GF-D8 (cell line): ENCODE data around the gene TRIM38.
"Not testable (repeated sequence)": the region's sequence is repeated elsewhere in the genome, so short reads cannot be mapped to it uniquely, and the experiment has no call there.

Experiments
- DNase-seq: peaks from one replicate; lab custom pipeline; 2025; lab: John Stamatoyannopoulos, UW

Gene TRIM38

DNA sequence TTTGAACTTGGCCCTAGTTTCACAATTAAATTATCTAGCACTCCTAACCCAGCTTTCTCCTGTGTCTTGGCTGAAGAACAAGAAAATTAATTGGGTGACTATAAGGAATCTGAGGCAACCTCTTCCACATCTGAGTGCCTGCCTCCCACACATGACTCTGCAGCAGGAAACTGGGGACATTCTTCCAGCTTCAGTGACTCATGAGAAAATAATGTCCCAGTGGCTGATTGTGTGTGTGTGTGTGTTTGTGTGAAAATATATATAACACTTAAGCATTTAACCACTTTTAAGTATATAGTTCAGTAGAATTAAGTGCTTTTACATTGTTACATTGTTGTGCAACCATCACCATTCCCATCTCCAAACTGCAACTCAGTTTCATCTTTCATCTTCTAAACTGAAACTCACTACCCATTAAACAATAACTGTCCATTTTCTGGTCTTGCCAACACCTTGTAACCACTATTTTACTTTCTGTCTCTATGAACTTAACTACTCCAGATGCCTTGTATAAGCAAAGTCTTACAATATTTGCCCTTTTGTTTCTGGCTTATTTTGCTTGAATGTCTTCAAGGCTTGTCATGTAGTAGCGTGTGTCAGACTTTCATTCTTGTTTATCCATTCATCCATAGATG lies 8.7 kb downstream of the TRIM38 start:
- peak; percentile 63 for DNase-seq

DNA sequence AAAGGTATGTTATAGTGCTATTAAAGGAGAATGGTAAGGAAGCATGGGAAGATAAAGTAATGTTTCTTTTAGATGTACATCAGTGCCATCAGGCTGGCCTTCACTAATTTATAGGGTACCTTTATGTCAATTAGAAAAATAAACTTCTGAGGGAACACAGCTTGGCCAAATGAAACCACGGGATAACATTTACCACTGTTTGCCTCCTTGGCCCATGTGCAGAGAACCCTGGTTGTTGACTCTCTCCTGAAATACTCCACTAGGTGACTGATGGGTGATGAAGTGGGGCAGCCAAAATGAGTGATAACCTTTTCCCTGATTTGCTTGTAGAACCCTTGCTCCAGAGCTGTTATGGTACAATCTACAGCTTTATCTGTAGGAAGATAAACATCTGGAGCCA lies 9.5 kb downstream of the TRIM38 start:
- DNase-seq, result no peak

DNA sequence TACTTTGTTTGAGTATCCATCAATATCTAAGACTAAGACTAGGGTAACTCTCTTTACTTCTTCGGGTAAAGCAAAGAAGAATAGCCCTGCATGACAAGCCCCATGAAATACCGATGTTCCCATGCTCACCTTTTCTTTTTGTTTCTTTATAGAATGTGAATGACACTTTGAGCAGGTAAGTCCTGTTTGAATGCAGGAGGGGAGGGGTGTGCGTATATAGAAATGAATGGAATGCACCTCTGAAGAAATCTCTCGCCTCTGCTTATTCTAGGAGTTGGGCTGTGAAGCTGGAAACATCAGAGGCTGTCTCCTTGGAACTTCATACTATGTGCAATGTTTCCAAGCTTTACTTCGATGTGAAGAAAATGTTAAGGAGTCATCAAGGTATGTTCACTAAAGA lies 10.3 kb downstream of the TRIM38 start:
- DNase-seq, result no peak

DNA sequence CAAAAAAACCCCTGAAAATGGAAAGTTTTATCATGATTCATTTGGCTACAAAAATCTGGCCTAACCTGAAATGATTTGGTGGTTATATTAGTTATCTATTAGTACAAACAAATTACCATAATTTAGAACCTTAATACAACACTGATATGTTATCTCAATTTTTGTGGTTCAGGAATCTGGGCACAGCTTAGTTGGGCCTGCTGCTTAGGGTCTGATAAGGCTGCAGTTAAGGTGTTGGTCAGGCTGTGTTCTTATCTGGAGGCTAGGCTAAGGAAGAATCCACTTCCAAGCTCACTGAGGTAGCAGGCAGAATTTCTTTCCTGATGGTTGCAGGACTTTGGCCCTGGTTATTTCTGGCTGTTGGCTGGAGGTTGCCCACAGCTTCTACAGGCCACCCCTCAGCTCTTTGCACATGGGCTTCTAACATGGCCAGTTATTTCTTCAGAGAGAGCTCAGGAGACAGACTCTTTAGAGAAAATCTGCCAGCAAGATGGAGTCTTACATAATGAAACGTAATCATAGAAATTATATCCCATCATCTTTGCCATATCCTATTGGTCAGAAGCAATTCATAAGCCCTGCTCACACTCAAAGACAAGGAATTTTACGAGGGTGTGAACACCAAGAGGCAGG lies 11.4 kb downstream of the TRIM38 start:
- DNase-seq, result no peak

DNA sequence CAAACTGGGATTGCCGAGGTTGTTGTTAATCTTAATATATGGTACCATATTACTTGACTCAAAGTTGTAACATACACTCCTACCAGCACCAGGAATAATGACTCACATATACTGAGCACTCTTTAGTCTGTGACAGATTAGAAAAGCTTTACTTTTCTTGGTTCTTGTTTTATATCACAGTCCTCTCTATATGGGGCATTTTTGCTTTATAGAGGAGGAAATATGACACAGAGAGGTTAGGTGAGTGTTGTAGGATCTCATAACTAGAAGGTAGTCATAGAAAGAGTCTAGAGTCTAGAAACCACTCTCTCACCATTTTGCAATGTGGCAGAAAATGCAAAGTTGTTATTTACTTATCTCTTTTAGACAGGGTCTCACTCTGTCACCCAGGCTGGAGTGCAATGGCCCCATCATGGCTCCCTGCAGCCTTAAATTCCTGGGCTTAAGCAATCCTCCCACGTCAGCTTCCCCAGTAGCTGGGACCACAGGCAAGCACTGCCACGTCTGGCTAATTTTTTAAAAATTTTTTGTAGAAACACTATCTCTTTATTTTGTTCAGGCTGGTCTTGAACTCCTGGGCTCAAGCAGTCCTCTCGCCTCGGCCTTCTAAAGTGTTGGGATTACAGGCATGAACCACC lies 13.4 kb downstream of the TRIM38 start:
- DNase-seq, result no peak

DNA sequence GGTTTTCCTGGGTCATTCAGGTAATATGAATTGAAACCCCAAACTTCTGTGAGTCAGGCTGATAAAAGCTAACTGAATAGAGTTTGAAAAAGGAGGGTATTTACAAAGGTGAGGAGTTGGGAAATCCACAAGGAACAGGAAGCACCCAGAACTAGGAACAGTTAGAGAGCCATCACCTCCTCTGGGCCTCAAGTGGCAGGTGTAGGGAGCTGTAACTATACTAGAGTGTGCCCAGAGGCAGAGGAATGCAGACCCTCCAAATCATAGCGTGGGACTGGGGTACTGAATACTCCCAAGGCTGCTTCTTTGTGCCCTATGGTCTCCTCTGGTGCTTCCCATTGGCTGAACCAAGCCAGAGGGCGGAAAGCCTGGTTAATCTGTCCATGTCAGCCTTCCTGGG lies 18.3 kb downstream of the TRIM38 start:
- no peak for DNase-seq

DNA sequence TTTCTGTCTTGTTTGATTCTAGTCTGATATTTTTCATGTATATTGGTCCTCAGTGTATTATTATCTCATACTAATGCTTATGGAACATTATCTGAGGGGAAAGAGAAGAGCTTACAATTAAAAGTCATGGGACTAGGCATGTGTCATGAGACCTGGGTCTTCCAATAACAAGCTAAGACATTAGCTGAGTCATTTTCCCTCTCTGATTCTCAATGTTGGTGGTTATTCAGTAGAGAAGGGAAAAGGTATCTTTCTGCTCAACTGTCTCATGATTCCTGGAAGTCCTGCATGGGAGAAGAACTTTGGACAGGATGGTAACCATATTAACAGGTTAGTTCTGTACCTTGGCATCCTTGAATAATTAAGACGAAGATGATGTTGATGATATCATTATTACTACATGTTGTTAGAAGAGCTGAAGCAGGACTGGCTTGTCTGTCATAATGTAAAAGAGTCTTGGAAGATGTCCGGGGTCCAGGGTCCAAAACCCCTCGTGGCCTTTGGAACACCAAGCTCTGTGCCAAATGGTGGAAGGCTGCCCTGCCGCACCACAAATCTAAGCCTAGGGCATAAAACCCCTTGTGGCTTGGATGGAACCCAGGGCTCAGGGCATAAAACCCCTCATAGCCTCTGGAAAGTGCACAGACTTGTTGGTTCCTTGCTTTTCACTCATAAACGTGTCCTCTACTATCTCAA lies 19.1 kb downstream of the TRIM38 start:
- no peak for DNase-seq

DNA sequence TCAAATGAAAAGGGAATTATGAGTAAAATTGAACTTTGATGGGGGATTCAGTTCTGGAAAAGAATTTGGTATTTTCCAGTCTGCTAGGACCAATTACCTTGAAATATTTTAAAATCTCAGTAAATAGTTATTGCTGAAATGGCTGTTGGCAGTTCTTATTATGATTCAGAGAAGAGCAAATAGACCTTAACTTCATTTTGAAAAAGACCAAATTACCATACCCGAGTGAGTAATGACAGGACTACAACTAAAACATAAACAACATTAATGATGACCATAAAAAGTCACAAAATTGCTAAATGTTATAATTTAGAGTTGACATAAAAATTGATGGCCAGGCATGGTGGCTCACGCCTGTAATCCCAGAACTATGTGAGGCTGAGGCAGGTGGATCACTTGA lies 21.7 kb downstream of the TRIM38 start:
- DNase-seq, result no peak

DNA sequence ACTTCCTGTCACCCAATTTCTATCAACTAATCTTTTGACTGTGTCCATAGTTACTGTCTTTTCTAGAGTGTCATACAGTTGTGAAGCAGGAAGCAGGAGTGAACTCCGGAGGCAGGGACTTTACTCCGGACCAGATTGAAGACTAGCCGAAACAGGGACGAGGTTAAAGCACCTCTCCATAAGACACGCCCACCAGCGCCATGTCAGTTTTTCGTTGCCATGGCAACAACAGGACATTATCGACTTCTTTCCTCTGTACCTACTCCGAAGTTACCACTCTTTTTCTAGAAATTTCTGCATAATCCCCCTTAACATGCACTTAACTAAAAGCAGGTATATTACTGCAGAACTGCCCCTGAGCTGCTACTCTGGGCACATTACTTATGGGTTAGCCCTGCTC lies 25.2 kb downstream of the TRIM38 start:
- no peak for DNase-seq

DNA sequence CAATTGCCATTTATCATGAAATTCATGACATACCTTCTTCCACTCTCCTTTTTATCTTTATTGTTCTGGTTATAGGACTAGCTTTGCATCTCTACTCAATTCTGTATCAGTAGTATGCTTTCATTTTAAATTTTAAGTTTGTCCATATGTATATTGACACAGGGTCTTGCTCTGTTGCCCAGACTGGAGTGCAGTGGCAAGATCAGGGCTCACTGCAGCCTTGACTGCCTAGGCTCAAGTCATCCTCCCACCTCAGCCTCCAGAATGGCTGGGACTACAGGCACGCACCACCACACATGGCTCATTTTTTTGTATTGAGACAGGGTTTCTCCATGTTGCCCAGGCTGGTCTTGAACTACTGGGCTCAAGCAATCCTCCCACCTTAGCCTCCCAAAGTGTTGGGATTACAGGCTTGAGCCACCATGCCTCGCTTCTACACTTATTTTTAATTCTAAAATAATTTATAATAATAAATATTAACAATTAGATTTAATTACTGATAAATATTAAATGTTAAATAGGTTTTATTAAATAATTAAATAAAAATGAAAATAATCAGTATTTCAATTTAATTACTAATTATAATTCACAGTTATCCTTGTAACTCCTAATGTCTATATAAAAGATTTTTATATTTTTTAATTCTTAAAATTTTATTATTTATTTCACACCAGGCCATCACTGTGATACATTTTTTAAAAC lies 27.7 kb downstream of the TRIM38 start:
- DNase-seq, result no peak

DNA sequence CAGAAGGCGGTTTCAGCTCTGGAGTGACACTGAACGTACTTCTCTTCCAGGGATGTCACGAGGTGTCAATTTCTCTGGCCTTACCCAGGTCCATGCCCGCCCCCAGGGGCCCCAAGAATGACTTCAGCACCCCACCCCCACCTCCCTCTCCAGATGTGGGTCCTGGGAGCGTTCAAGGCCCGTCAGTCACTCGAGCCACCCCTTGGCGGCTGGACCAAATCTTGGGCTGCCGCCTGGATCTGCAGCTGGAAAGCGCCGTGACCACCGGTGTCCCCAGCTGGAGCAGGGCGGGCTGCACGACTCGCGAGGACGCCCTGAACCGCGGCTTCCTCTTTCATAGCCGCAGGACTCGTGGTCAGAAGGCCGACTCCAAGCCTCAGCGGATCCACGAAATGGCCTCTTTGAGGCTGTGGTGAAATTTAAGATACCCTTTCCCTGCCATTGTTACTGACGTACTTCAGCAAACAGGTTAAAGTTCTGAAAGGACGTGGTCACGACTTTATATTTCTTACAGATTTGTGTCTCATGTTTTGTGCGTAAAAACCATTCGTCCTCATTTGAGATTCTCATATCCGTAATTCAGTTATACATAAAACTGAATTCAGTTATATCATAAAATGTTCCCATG lies 29.3 kb downstream of the TRIM38 start:
- DNase-seq, result peak; percentile 64

DNA sequence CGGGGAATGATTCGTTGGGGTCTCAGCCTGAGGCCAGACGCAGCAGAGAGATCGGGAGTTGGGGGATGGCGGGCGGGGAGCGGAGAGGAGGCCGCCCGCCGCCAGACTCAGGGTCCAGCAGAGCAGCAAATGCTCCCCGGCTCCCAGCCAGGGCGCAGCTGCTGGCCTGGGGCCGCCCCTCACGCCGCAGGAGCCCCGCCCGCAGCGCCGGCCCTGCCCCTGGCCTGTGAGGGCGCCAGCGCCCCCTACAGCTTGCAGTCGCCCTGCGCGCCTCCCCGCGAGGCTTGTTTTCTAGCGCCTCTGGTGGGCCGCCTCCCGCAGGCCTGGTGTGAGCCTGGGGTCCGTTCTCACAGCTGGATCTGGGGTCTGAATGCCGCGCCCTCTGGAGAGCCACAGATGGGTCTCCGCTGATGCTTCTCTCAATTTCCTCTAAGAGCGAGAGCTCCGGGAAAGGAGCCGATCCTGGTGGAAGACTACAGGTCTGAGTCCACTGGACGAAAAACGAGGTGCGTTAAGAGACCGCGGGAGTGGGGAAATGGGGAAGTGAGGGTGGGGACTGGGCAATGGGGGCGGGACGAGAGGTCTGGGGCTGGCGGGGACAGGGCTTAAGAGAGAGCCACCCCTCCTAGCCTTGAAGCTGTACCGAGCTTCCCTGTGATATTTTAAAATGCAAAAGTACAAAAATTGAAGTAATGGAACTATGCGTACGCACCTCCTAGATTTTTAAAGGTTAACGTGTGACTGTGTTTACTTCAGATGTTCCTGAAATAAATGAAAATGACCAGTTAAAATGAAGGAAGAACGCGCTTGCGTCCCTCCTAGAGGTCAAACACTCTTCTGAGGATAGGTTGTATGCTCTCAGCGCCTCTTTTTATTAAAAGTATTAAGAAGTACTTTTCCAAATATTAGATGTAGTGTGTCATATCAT lies 30.1 kb downstream of the TRIM38 start:
- peak; percentile 69 for DNase-seq

DNA sequence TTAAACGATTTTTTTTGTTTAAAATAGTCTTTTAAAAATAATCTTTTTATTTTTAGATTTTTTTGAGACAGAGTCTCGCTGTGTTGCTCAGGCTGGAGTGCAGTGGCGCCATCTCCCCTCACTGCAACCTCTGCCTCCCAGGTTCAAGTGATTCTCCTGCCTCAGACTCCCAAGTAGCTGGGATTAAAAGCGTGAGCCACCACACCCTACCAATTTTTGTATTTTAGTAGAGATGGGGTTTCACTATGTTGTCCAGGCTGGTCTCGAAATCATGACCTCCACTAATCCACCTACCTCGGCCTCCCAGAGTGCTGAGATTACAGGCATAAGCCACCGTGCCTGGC lies 30.7 kb downstream of the TRIM38 start:
- not testable (repeated sequence) for DNase-seq

DNA sequence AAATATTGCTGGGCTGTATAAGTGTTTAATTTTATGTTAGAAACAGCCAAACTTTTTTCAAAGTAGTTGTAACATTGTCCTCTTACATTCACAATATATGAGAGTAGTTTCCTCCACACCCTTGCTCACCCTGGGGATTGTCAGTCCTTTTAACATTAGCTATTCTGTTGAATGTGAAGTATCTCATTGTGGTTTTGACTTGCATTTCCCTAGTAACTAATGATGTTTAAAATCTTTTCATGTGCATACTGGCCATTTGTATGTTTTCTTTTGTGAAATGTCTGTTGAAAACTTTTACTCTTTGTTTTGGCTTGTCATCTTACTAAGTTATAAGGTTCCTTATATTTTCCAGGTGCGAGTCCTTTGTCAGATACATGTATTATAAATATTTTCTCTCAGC lies 32.9 kb downstream of the TRIM38 start:
- DNase-seq, result no peak

DNA sequence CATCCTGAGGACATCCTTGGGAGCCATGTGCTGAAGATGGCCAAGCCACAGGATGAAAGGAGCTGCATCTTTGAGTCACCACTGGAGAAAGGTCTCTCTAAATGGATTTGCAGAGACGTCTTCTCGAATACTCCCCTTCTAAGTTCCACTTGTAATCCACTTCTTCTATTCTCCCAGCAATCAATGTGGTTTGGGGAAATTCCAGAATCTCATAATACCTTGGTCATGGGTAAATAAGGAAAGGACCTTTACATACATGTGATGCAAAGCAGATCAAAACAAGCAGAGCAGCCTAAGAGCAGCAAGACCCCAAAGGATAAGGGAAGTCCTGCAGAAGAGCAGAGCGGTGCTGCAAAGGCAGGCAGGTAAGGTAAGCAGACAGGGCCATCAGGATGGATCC lies 35.3 kb downstream of the TRIM38 start:
- DNase-seq, result no peak

DNA sequence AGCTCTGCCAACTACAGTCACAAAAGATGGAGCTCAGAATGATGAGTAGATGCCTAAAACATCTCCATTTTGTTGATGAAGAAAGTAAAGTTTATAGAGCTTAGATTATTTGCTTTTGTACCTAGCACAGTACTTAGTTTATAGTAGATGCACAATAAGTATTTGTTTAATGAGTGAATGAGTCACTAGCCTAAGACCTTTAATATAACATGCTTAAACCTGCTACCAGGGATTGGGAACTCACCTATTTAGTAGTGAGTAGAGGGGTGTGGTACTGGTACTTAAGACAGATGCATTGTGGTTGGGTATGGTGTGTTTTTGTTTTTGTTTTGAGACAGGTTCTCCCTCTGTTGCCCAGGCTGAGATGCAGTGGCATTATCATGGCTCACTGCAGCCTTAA lies 35.8 kb downstream of the TRIM38 start:
- DNase-seq, result no peak

DNA sequence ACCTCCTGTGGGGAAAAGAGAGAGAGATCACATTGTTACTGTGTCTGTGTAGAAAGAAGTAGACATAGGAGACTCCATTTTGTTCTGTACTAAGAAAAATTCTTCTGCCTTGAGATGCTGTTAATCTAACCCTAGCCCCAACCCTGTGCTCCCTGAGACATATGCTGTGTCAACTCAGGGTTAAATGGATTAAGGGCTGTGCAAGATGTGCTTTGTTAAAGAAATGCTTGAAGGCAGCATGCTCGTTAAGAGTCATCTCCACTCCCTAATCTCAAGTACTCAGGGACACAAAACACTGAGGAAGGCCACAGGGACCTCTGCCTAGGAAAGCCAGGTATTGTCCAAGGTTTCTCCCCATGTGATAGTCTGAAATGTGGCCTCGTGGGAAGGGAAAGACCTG lies 36.6 kb downstream of the TRIM38 start:
- not testable (repeated sequence) for DNase-seq

DNA sequence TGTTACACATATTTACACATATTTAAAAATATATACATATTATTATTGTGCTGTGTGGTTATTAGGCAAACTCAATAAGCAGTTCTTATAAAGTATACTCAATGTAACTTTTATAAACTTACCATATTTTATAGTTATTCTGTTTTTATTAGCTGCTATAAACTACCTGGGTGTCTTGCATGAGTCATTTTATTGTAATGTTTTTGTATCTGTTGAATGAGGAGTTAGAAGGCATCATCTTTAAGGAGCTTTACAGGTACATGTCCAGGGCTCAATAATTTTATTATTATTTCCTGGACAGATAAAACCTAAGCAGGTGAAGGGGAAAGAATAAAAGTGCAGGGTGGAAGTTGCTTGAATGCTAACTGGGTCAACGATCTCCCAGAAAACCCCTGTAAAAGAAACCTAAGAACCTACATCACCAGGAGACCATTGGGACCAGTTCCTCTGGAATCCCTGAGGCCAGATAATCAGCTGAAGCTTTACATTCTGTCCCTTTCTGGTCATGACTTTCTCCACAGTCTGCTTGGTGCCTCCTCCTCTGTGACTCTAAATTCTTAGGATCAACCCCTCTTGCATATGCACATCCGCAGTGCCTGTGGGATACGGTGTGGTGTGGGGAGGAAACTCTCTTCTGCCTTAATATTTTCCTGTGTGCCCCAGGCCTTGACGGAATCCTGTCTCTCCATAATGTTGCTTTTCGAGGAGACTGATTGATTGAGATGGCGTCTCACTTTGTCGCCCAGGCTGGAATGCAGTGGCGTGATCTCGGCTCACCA lies 38.0 kb downstream of the TRIM38 start:
- DNase-seq, result no peak

DNA sequence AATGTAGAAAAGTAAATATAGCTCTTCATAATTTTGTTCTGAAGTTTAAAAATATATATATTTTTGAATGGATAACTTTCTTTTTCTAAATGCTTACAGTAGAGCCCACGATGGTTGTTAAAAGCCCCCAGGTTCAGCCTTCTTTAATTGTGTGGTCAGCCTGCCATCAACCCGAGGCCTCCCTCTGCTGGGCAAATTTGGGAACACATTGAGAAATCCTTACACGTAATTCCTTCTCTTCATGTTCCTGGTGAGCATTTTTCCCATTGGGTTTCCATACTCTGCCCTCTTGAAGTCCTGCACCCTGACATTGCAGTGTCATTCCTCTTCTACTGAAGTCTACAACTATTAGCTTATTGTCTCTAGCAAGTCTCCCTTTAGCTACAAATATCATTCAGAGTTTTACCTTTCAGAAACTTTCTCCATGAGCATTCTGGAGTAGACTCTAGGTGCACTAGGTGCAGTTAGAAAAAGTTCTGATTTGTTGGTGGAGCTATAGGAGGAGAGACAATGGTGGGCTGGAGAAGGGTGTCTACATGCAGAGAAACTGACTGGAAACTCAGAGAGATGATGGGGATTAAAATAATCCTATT lies 40.6 kb downstream of the TRIM38 start:
- DNase-seq, result peak; percentile 3
